Naive B cell (primary cell): ENCODE measurements around the gene ADCYAP1R1. TPM values are rescaled to one million over a fixed set of nuclear protein-coding genes. Genes with fewer than 3 reads are reported as not detected.

Experiments used
- ATAC-seq, 2 donors: fragments of 150-1000 bp; cut with Tn5 transposase; 2 replicates each; pipeline ENCODE4 v1.10.0; 2021; ENCODE audit warnings: low read depth in 2 of 2, mild to moderate bottlenecking in 2 of 2, moderate library complexity in 2 of 2
- DNase-seq: peaks from one replicate; pipeline ENCODE4 v3.0.0; 2022
- H3K27ac Mint-ChIP-seq, 6 donors: one replicate each; pipeline ENCODE4 v1.8.0; 2020 to 2022; ENCODE audit warnings: mild to moderate bottlenecking in 6 of 6, mixed read lengths in 6 of 6, moderate library complexity in 5 of 6, inconsistent platforms in 2 of 6
- H3K27me3 Mint-ChIP-seq, 3 donors: one replicate each; pipeline ENCODE4 v1.8.0; 2021 to 2022; ENCODE audit warnings: mixed read lengths in 3 of 3, mild to moderate bottlenecking in 1 of 3
- H3K36me3 Mint-ChIP-seq, 2 donors: one replicate each; pipeline ENCODE4 v1.8.0; 2020 to 2022; ENCODE audit warnings: mixed read lengths in 2 of 2, inconsistent platforms in 1 of 2, mild to moderate bottlenecking in 1 of 2
- H3K4me1 Mint-ChIP-seq, 3 donors: one replicate each; pipeline ENCODE4 v1.8.0; 2020 to 2022; ENCODE audit warnings: mixed read lengths in 3 of 3, inconsistent platforms in 1 of 3, mild to moderate bottlenecking in 1 of 3, moderate library complexity in 1 of 3
- H3K4me3 Mint-ChIP-seq, 8 donors: one replicate each; pipeline ENCODE4 v1.8.0; 2020 to 2022; ENCODE audit warnings: mild to moderate bottlenecking in 8 of 8, mixed read lengths in 8 of 8, moderate library complexity in 8 of 8, inconsistent platforms in 2 of 8
- H3K9me3 Mint-ChIP-seq, 7 donors: one replicate each; pipeline ENCODE4 v1.8.0; 2020 to 2022; ENCODE audit warnings: mixed read lengths in 7 of 7, mild to moderate bottlenecking in 5 of 7, inconsistent platforms in 2 of 7, moderate library complexity in 1 of 7
- polyA plus RNA-seq, 6 donors: library from polyadenylated mRNA; unstranded; fragments of 300-500 nt; fragmentation: Illumina TruSeq; gene quantifications; one replicate each; pipeline ENCODE4 v1.2.3, GENCODE V29; 2021; ENCODE audit warnings: low read depth in 6 of 6

Gene ADCYAP1R1
- polyA plus RNA-seq, 6 donors from 2014 or later: not detected

GRCh38 chr7:31049005-31049765, 2.9 kb upstream of the ADCYAP1R1 start:
- Mint-ChIP-seq H3K9me3 (no peaks in the 10 kb centered on the region), H3K27me3 (peaks cover 25 to 49% (median 41%) of the 10 kb centered on the region in 3 donors), H3K36me3 (peaks cover 0 to 10% of the 10 kb centered on the region in 2 donors), H3K27ac (no peak overlapping the region), H3K4me1 (peaks cover 0 to 8% (median 4%) of the 10 kb centered on the region in 3 donors), H3K4me3 (no peak overlapping the region)
- DNase-seq: no peak
- no peak for ATAC-seq

DNA sequence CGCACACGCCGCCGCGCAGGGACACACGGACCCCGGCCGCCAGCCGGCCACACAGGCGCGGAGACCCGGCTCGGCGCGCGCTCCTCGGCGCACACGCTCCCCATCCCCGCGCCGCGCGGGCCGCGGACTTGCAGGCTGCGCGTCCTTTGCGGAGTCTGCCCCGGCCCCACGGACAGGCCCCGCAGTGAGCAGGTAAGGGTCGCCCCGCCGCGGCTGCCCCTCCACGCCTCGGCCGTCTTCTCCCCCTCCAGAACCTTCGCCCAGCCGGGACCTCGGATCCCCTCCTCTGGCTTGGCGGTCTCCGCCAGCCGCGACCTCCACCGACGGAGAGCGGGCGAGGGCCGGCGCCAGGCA, 356 bp downstream of the ADCYAP1R1 start:
- no peak for DNase-seq
- H3K9me3 Mint-ChIP-seq: no peaks in the 10 kb centered on the region
- peaks cover 32 to 60% (median 54%) of the 10 kb centered on the region in 3 donors for H3K27me3 Mint-ChIP-seq
- ATAC-seq: no peak
- peaks cover 0 to 10% of the 10 kb centered on the region in 2 donors for H3K36me3 Mint-ChIP-seq
- H3K4me1 Mint-ChIP-seq: peaks cover 0 to 8% (median 4%) of the 10 kb centered on the region in 3 donors
- H3K4me3 Mint-ChIP-seq: no peak overlapping the region
- H3K27ac Mint-ChIP-seq: no peak overlapping the region

DNA sequence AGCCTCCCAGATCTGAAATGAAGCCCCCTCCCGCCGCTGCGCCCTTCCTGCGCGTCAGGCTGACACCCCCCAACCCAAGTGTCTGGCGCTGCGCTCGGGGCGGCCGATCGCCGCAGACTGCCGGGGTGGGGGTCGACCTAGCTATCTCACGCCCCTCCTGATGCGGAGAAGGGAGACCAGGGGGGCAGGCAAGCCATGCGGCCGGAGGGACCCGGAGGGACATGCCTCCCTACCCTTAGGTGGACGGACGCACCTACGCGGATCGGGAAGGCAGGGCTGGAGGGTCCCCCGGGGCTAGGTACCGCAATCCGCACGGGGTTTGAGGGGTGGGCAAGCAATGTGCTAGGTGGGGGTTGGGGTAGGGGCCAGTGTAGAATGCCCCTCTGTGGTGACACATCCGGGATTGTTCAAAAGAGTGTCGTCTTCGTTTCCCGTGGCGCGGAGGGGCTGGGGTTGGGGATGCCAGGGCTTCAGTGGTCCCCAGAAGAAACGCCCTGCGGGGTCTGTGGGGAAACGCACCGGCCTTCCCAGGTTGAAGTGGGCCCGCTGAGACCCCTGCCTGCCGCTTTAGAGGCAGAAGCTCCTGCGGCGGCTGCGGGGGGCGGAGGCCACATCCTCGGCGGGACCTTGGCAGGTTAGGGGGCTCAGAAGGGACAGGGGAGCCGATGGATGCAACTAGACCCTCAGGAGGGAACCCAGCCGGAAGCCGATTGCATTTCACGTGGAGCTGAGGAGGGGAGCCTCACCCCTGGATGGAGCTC, 913 bp downstream of the ADCYAP1R1 start:
- ATAC-seq (no peak), DNase-seq (no peak)
- Mint-ChIP-seq H3K27ac (no peak overlapping the region), H3K9me3 (no peaks in the 10 kb centered on the region), H3K4me1 (peaks cover 0 to 8% (median 4%) of the 10 kb centered on the region in 3 donors), H3K36me3 (peaks cover 0 to 10% of the 10 kb centered on the region in 2 donors), H3K27me3 (peaks cover 32 to 60% (median 58%) of the 10 kb centered on the region in 3 donors), H3K4me3 (no peak overlapping the region)

GRCh38 chr7:31053986-31054385, 1.9 kb downstream of the ADCYAP1R1 start:
- Mint-ChIP-seq H3K4me1 (peaks cover 0 to 8% (median 4%) of the 10 kb centered on the region in 3 donors), H3K9me3 (no peaks in the 10 kb centered on the region), H3K4me3 (no peak overlapping the region), H3K36me3 (peaks cover 0 to 10% of the 10 kb centered on the region in 2 donors), H3K27me3 (peaks cover 32 to 60% (median 58%) of the 10 kb centered on the region in 3 donors), H3K27ac (no peak overlapping the region)
- ATAC-seq (no peak), DNase-seq (no peak)

DNA sequence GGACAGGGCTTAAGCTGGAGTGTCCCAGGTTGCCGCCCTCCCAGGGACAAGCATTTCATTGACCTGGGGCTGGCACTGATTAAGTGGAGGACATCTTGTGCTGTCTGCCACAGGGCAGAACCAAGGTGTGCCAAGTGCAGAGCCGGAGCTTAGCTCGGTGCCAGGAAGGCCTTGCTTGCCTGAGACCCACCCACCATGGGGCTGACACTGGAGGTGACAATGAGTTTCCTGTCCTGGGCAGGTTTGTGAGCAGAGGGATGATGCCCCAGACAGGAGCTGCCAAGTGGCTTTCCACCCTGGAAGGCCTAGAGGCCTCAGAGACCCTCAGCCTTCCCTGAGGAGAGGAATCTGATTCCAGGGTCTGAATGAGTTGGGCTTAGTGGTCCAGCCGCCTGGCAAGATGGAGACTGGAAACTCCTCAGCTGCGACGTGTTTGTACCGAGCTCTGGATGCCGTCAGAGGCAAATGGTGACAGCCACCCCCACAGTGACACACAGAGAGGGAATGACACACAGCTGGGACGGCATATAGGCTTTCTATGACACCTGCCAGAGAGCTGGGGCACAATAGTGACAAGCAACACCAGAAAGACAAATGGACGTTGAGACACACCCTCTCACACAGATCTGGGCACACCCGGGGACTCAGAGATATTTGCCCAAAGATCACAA, 2.6 kb downstream of the ADCYAP1R1 start:
- Mint-ChIP-seq H3K27me3 (peaks cover 32 to 56% (median 55%) of the 10 kb centered on the region in 3 donors), H3K4me3 (no peak overlapping the region), H3K27ac (no peak overlapping the region), H3K36me3 (peaks cover 0 to 10% of the 10 kb centered on the region in 2 donors), H3K9me3 (no peaks in the 10 kb centered on the region), H3K4me1 (peaks cover 0 to 8% (median 4%) of the 10 kb centered on the region in 3 donors)
- ATAC-seq (no peak), DNase-seq (no peak)

DNA sequence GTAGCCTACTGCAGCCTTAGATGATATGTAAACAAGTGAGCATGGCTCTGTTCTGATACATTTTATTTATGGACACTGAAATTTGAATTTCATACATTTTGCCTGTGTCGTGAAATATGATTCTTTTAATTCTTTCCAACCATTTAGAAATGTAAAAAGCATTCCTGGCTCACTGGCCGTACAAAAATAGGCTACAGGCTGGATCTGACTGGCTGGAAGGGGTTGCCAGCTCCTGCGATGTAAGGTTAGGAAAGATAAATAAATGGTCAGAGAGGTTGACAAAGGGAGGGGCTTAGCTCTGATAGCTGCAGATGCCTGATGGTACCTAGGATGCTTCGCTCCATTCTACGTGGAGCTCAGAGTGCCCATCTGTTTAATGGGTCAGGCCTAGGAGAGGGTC, 3.4 kb downstream of the ADCYAP1R1 start:
- Mint-ChIP-seq H3K9me3 (no peaks in the 10 kb centered on the region), H3K27ac (no peak overlapping the region), H3K36me3 (peaks cover 0 to 10% of the 10 kb centered on the region in 2 donors), H3K4me1 (peaks cover 0 to 8% (median 4%) of the 10 kb centered on the region in 3 donors), H3K27me3 (peaks cover 35 to 49% (median 47%) of the 10 kb centered on the region in 3 donors), H3K4me3 (peak overlapping the region in 1 of 8 donors; percentile 47)
- ATAC-seq: no peak
- DNase-seq: no peak

GRCh38 chr7:31056775-31057346, 4.8 kb downstream of the ADCYAP1R1 start:
- H3K9me3 Mint-ChIP-seq: no peaks in the 10 kb centered on the region
- peaks cover 0 to under 1% (median 0%) of the 10 kb centered on the region in 3 donors for H3K4me1 Mint-ChIP-seq
- peak overlapping the region in 1 of 6 donors; percentile 71 for H3K27ac Mint-ChIP-seq
- ATAC-seq: no peak
- no peak for DNase-seq
- H3K4me3 Mint-ChIP-seq: peak overlapping the region in 1 of 8 donors; percentile 52
- H3K36me3 Mint-ChIP-seq: peaks cover 0 to 3% of the 10 kb centered on the region in 2 donors
- H3K27me3 Mint-ChIP-seq: peaks cover 25 to 35% (median 33%) of the 10 kb centered on the region in 3 donors

- H3K27me3 Mint-ChIP-seq: peaks cover 24 to 32% (median 26%) of the 10 kb centered on the region in 3 donors
- no peaks in the 10 kb centered on the region for H3K9me3 Mint-ChIP-seq
- no peak overlapping the region for H3K4me3 Mint-ChIP-seq
- no peaks in the 10 kb centered on the region for H3K36me3 Mint-ChIP-seq
- DNase-seq (no peak), ATAC-seq (no peak)
- peak overlapping the region in 1 of 6 donors; percentile 11 for H3K27ac Mint-ChIP-seq
- no peaks in the 10 kb centered on the region for H3K4me1 Mint-ChIP-seq
Measured at GRCh38 chr7:31058122-31058521, 6.0 kb downstream of the ADCYAP1R1 start.

GRCh38 chr7:31058688-31059087, 6.6 kb downstream of the ADCYAP1R1 start:
- Mint-ChIP-seq H3K27ac (no peak overlapping the region), H3K4me1 (no peaks in the 10 kb centered on the region), H3K27me3 (peaks cover 20 to 26% (median 24%) of the 10 kb centered on the region in 3 donors), H3K4me3 (no peak overlapping the region), H3K9me3 (no peaks in the 10 kb centered on the region), H3K36me3 (no peaks in the 10 kb centered on the region)
- ATAC-seq (no peak), DNase-seq (no peak)

DNA sequence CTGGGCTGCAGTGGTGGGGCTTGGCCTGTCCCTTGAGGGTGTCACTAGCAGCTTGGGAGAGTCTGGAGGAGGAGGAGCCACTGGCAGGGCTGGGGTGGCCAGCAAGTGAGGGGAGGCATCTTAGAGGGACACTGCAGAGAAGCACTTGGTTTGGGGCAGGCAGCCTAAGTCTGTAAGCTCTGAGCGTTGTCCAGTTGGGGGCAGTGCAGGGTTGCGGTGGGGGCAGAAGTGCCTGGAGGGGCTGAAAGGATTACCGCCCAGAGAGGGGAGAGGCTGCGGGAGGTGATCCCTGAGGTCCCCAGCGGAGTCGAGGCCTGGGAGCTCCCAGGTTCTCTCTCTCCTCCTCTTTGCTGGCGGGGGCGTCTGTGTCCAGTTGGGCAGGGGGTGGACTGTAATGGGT, 7.4 kb downstream of the ADCYAP1R1 start:
- no peak for DNase-seq
- Mint-ChIP-seq H3K27ac (no peak overlapping the region), H3K27me3 (peaks cover 11 to 18% (median 17%) of the 10 kb centered on the region in 3 donors), H3K9me3 (no peaks in the 10 kb centered on the region), H3K36me3 (no peaks in the 10 kb centered on the region), H3K4me1 (no peaks in the 10 kb centered on the region), H3K4me3 (no peak overlapping the region)
- ATAC-seq: no peak

DNA sequence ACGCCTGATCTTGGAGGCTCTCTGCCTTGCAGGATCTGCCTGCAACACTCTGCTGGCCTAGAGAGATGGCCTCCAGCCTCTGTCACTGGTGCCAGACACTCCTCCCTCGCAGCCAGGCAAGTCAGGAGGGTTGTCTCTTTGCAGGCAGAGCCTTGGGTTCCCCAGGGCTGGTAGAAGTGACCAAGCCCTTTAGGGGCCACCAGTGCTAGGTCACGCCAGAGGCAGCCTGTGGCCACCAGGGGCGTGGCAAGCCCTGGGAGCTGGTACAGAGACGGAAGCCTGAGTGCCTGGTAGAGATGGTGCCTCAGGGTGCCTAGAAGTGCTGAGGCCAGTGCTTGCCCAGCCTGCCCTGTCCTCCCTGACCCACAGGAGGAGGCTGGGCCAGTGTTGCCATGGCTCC, 9.1 kb downstream of the ADCYAP1R1 start:
- ATAC-seq (no peak), DNase-seq (no peak)
- no peak overlapping the region for H3K4me3 Mint-ChIP-seq
- H3K27me3 Mint-ChIP-seq: peaks cover 4 to 12% (median 11%) of the 10 kb centered on the region in 3 donors
- H3K36me3 Mint-ChIP-seq: no peaks in the 10 kb centered on the region
- no peaks in the 10 kb centered on the region for H3K9me3 Mint-ChIP-seq
- H3K4me1 Mint-ChIP-seq: no peaks in the 10 kb centered on the region
- no peak overlapping the region for H3K27ac Mint-ChIP-seq

DNA sequence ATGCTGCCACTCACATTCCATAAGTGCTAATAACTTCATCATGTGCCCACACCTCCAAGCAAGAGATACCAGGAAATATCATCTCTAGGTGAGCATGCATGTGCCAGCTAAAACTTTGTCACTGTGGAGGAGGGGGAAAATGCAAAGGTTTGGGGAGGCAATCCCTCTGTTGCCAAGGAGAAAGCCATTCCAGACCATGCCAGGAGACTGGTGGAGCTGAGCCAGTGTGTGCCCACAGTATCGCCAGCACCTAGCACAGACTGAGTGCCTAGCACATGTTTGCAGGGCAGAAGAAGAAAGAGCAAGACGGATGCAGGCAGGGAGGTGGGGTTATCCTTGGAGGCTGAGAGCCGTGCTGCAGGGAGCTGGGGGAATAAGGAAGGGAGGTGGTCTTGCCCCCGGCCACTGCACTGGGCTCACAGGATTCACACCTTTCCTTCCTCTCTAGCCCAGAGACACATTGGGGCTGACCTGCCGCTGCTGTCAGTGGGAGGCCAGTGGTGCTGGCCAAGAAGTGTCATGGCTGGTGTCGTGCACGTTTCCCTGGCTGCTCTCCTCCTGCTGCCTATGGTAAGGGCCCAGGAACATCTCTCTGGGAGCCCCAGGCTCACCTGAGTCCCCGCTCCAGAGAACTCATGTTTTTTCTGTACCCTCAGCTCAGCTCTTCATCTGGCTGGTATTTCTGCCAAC, 10.8 kb downstream of the ADCYAP1R1 start:
- Mint-ChIP-seq H3K36me3 (no peaks in the 10 kb centered on the region), H3K27ac (no peak overlapping the region), H3K27me3 (peaks cover 0 to 7% (median under 1%) of the 10 kb centered on the region in 3 donors), H3K4me1 (no peaks in the 10 kb centered on the region), H3K4me3 (no peak overlapping the region), H3K9me3 (no peaks in the 10 kb centered on the region)
- DNase-seq: no peak
- no peak for ATAC-seq
